Suppressor macrophage (primary cell): ENCODE data around the gene STAC3.
"Not testable (repeated sequence)": the region's sequence is repeated elsewhere in the genome, so short reads cannot be mapped to it uniquely, and the experiment has no call there.

Experiments
- DNase-seq, 4 experiments: peaks; one replicate each; pipeline ENCODE4 v3.0.0-alpha.2; 2020 to 2022
- total RNA-seq, 17 experiments: gene quantifications; one replicate each; lab custom pipeline; 2026; ENCODE audit warnings: mixed read lengths in 6 of 17, inconsistent platforms in 3 of 17; lab: John Stamatoyannopoulos, UW

Gene STAC3
- 4.4 to 17.0 (median 11.1) reads per million in 17 experiments for total RNA-seq

- no peak for DNase-seq
Measured at GRCh38 chr12:57250956-57251355, at the start of gene STAC3. STAC3 (minus strand) TSS chr12:57251187; CDS start chr12:57249636, 1,551 bp downstream.

- no peak for DNase-seq
Measured at GRCh38 chr12:57299514-57300016, 48.6 kb upstream of the STAC3 start.

GRCh38 chr12:57296291-57296690 is 45.3 kb upstream of the STAC3 start:
- DNase-seq = no peak

GRCh38 chr12:57282073-57282472 is 31.1 kb upstream of the STAC3 start:
- DNase-seq = not testable (repeated sequence)

- peak; percentile 81 to 96 (median 90) for DNase-seq
Measured at GRCh38 chr12:57280211-57281062, 29.4 kb upstream of the STAC3 start.

- DNase-seq = no peak
Measured at GRCh38 chr12:57278465-57279381, 27.7 kb upstream of the STAC3 start.

- DNase-seq = peak; percentile 26 to 62 (median 52)
Measured at GRCh38 chr12:57276935-57277563, 26.1 kb upstream of the STAC3 start.

- DNase-seq = not testable (repeated sequence)
Measured at GRCh38 chr12:57276233-57276632, 25.2 kb upstream of the STAC3 start.

GRCh38 chr12:57273516-57273915 is 22.5 kb upstream of the STAC3 start:
- no peak for DNase-seq

- DNase-seq = peak in 2 of 4 experiments; percentile 9 to 14
Measured at GRCh38 chr12:57272337-57273151, 21.6 kb upstream of the STAC3 start.

- DNase-seq = no peak
Measured at GRCh38 chr12:57270966-57271470, 20.0 kb upstream of the STAC3 start.

GRCh38 chr12:57268264-57268663 is 17.3 kb upstream of the STAC3 start:
- DNase-seq = peak; percentile 11 to 56 (median 46)

- no peak for DNase-seq
Measured at GRCh38 chr12:57266681-57267080, 15.7 kb upstream of the STAC3 start.

- no peak for DNase-seq
Measured at GRCh38 chr12:57263096-57263495, 12.1 kb upstream of the STAC3 start.

- no peak for DNase-seq
Measured at GRCh38 chr12:57262126-57262822, 11.3 kb upstream of the STAC3 start.

GRCh38 chr12:57261428-57261865 is 10.5 kb upstream of the STAC3 start:
- DNase-seq = no peak

- DNase-seq = no peak
Measured at GRCh38 chr12:57260366-57260765, 9.4 kb upstream of the STAC3 start.

GRCh38 chr12:57258977-57259970 is 8.3 kb upstream of the STAC3 start:
- DNase-seq = no peak

- DNase-seq = no peak
Measured at GRCh38 chr12:57255916-57256315, 4.9 kb upstream of the STAC3 start.
